WTC11 (cell line): Measurements from ENCODE around the gene FCER1G. TPM values are rescaled to one million over a fixed set of nuclear protein-coding genes. Genes with fewer than 3 reads are reported as not detected.

Experiments used
- ATAC-seq: fragments of 200-7000 bp; cut with Tn5 transposase; 2 replicates; pipeline ENCODE4 v1.10.0; 2021; ENCODE audit warnings: mild to moderate bottlenecking, moderate library complexity
- CTCF ChIA-PET: fragments of 300-600 bp; sonication (Branson Sonifier 250); formaldehyde crosslinking; loops from one replicate; lab custom pipeline; 2021; ENCODE audit warnings: antibody characterized with exemption; lab: Charles Lee
- POLR2A ChIA-PET: fragments of 350-600 bp; sonication (Branson Sonifier 250); formaldehyde crosslinking; loops from one replicate; lab custom pipeline; 2021; ENCODE audit warnings: antibody characterized with exemption; lab: Charles Lee
- DNase-seq: peaks from one replicate; pipeline ENCODE4 v3.0.0; 2021; ENCODE audit warnings: low spot score
- H3K27ac Mint-ChIP-seq: 2 replicates; pipeline ENCODE4 v1.8.0; 2021; ENCODE audit warnings: mixed read lengths
- H3K27me3 Mint-ChIP-seq: 2 replicates; pipeline ENCODE4 v1.8.0; 2021; ENCODE audit warnings: low read depth, mild to moderate bottlenecking, moderate library complexity, mixed read lengths
- H3K36me3 Mint-ChIP-seq: 2 replicates; pipeline ENCODE4 v1.8.0; 2021; ENCODE audit warnings: mixed read lengths
- H3K4me1 Mint-ChIP-seq: 2 replicates; pipeline ENCODE4 v1.8.0; 2022; ENCODE audit warnings: mixed read lengths
- H3K4me3 Mint-ChIP-seq: 2 replicates; pipeline ENCODE4 v1.8.0; 2021; ENCODE audit warnings: mild to moderate bottlenecking, moderate library complexity, mixed read lengths
- H3K9me3 Mint-ChIP-seq: 2 replicates; pipeline ENCODE4 v1.8.0; 2021; ENCODE audit warnings: mixed read lengths
- CBFB ChIP-seq: sonication (generic); formaldehyde crosslinking; IDR thresholded peaks from 2 replicates; pipeline ENCODE4 v1.8.1; 2022; ENCODE audit warnings: mild to moderate bottlenecking, low read depth, missing genetic modification reagents
- CREM ChIP-seq: sonication (generic); formaldehyde crosslinking; IDR thresholded peaks from 2 replicates; pipeline ENCODE4 v1.8.1; 2022; ENCODE audit warnings: mild to moderate bottlenecking, missing genetic modification reagents, moderate library complexity
- ELF4 ChIP-seq: sonication (generic); formaldehyde crosslinking; IDR thresholded peaks from 2 replicates; pipeline ENCODE4 v1.8.1; 2022; ENCODE audit warnings: low read depth, mild to moderate bottlenecking, moderate library complexity, missing genetic modification reagents
- EMX1 ChIP-seq: fragments of 250-450 bp; sonication (Bioruptor Pico); IDR thresholded peaks from 2 replicates; pipeline ENCODE4 v1.8.0; 2021; ENCODE audit warnings: mild to moderate bottlenecking
- FOXP1 ChIP-seq: sonication (generic); formaldehyde crosslinking; IDR thresholded peaks from 2 replicates; pipeline ENCODE4 v1.8.0; 2022; ENCODE audit warnings: missing genetic modification reagents, mild to moderate bottlenecking, moderate library complexity, borderline replicate concordance
- GABPB1 ChIP-seq: sonication (generic); formaldehyde crosslinking; IDR thresholded peaks from 2 replicates; pipeline ENCODE4 v1.8.1; 2023; ENCODE audit warnings: mild to moderate bottlenecking, missing genetic modification reagents
- GTF2I ChIP-seq: fragments of 250-450 bp; sonication (Bioruptor Pico); conservative IDR thresholded peaks from 2 replicates; pipeline ENCODE4 v1.4.0; 2021; ENCODE audit warnings: mild to moderate bottlenecking
- JAZF1 ChIP-seq: fragments of 250-450 bp; sonication (Bioruptor Pico); IDR thresholded peaks from 2 replicates; pipeline ENCODE4 v1.9.0; 2021; ENCODE audit warnings: moderate library complexity, mild to moderate bottlenecking, inconsistent platforms
- NFE2L1 ChIP-seq: sonication (generic); formaldehyde crosslinking; IDR thresholded peaks from 2 replicates; pipeline ENCODE4 v1.8.1; 2023; ENCODE audit warnings: missing genetic modification reagents
- NR3C1 ChIP-seq: sonication (generic); formaldehyde crosslinking; conservative IDR thresholded peaks from 2 replicates; pipeline ENCODE4 v1.8.1; 2023; ENCODE audit warnings: low read depth, mild to moderate bottlenecking, missing genetic modification reagents
- OVOL2 ChIP-seq: fragments of 250-450 bp; sonication (Bioruptor Pico); IDR thresholded peaks from 2 replicates; pipeline ENCODE4 v1.9.0; 2021; ENCODE audit warnings: mild to moderate bottlenecking, borderline replicate concordance
- ZNF416 ChIP-seq: fragments of 250-450 bp; sonication (Bioruptor Pico); IDR thresholded peaks from 2 replicates; pipeline ENCODE4 v1.9.0; 2021; ENCODE audit warnings: mild to moderate bottlenecking, inconsistent platforms
- ZNF423 ChIP-seq: fragments of 250-450 bp; sonication (Bioruptor Pico); IDR thresholded peaks from 2 replicates; pipeline ENCODE4 v2.1.2; 2022; ENCODE audit warnings: mild to moderate bottlenecking, moderate library complexity
- total RNA-seq: library from RNA; stranded (reverse); gene quantifications from 3 replicates; pipeline ENCODE4 v1.2.3, GENCODE V29; 2021
- TF ChIP-seq, protein P1 (sequence below): fragments of 250-450 bp; sonication (Bioruptor Pico); IDR thresholded peaks from 2 replicates; pipeline ENCODE4 v1.9.0; 2021; ENCODE audit warnings: mild to moderate bottlenecking
- TF ChIP-seq, protein P2 (sequence below): sonication (generic); formaldehyde crosslinking; IDR thresholded peaks from 2 replicates; pipeline ENCODE4 v1.8.1; 2023; ENCODE audit warnings: mild to moderate bottlenecking, moderate library complexity, missing genetic modification reagents
- TF ChIP-seq, protein P3 (sequence below): sonication (generic); formaldehyde crosslinking; IDR thresholded peaks from 2 replicates; pipeline ENCODE4 v1.8.0; 2022; ENCODE audit warnings: mild to moderate bottlenecking, missing genetic modification reagents
- TF ChIP-seq, protein P4 (sequence below): sonication (generic); formaldehyde crosslinking; IDR thresholded peaks from 2 replicates; pipeline ENCODE4 v1.8.0; 2022; ENCODE audit warnings: mild to moderate bottlenecking, missing genetic modification reagents
- TF ChIP-seq, protein P5 (sequence below): fragments of 200-600 bp; IDR thresholded peaks from 2 replicates; pipeline ENCODE4 v1.8.0; 2022; ENCODE audit warnings: antibody characterized with exemption
- TF ChIP-seq, protein P6 (sequence below): sonication (generic); formaldehyde crosslinking; IDR thresholded peaks from 2 replicates; pipeline ENCODE4 v1.8.1; 2023; ENCODE audit warnings: mild to moderate bottlenecking, missing genetic modification reagents, moderate library complexity
- TF ChIP-seq, protein P7 (sequence below): fragments of 250-450 bp; sonication (Bioruptor Pico); IDR thresholded peaks from 2 replicates; pipeline ENCODE4 v1.8.0; 2021; ENCODE audit warnings: mild to moderate bottlenecking
- TF ChIP-seq, protein P8 (sequence below): sonication (generic); formaldehyde crosslinking; IDR thresholded peaks from 2 replicates; pipeline ENCODE4 v1.8.0; 2023; ENCODE audit warnings: mild to moderate bottlenecking, missing genetic modification reagents

The FCER1G gene
- total RNA-seq, 1 experiment from 2014 or later = 0.85 TPM

DNA sequence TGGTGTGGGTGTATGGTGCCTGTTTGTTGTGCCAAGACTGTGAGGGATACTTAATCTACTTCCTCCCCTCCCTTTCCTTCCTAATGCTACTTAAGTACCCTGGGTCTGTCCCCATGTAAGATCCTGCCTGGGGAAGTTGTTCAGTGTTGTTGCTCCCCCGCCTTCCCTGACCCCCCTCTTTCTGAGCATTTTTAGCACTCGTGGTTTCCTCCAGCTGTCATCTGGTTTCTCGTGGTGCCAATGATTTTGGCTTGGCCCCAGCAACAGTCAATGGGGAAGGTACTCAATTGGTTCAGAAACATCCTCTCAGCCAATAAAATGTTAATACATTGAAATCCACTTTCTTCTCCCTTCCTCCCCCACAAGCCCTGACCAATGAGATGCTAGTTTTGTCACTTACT lies 29.8 kb upstream of the FCER1G start (continued):
- TF ChIP-seq FOXP1 (no peak), NFE2L1 (CRISPR knock-in tag) (no peak), JAZF1 (CRISPR knock-in tag) (no peak)
- TF ChIP-seq, protein P1, sequence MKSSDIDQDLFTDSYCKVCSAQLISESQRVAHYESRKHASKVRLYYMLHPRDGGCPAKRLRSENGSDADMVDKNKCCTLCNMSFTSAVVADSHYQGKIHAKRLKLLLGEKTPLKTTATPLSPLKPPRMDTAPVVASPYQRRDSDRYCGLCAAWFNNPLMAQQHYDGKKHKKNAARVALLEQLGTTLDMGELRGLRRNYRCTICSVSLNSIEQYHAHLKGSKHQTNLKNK (CRISPR knock-in tag) = no peak
- TF ChIP-seq, all 79 proteins: peak for 0

DNA sequence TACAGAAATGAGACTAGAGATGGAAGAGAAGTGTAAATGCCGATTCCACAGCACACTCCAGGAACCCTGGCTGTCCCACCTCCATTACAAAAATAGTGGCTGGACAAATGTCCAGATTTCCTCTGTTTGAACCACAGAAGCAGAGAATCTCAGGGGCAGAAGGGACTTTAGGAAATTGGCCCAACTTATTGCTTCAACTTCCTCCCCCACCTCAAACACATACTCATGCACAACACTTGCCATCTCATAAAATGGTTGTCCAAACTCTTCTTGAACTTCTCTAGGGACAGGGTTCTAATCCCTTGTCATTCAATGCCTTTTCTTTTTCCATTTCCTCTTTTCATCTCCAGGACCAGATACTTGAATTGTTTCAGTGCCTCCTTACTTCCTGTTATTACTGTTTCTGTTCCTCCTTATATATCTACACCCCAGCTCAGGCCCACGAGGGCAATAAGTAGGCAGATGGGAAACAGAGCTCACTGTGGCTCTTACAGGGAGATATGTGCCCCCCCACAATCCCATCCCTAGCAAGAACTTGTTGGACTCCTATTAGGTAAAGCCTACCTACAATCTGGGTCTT lies 29.3 kb upstream of the FCER1G start:
- H3K4me1 Mint-ChIP-seq = peaks cover 9% of the 10 kb centered on the region
- H3K27ac Mint-ChIP-seq = no peak overlapping the region
- H3K27me3 Mint-ChIP-seq = no peaks in the 10 kb centered on the region; the same call in 1 of the 2 replicates
- TF ChIP-seq, protein P2, sequence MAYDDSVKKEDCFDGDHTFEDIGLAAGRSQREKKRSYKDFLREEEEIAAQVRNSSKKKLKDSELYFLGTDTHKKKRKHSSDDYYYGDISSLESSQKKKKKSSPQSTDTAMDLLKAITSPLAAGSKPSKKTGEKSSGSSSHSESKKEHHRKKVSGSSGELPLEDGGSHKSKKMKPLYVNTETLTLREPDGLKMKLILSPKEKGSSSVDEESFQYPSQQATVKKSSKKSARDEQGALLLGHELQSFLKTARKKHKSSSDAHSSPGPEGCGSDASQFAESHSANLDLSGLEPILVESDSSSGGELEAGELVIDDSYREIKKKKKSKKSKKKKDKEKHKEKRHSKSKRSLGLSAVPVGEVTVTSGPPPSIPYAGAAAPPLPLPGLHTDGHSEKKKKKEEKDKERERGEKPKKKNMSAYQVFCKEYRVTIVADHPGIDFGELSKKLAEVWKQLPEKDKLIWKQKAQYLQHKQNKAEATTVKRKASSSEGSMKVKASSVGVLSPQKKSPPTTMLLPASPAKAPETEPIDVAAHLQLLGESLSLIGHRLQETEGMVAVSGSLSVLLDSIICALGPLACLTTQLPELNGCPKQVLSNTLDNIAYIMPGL = no peak
- no peak for TF ChIP-seq CBFB (CRISPR knock-in tag)
- no peak overlapping the region for H3K4me3 Mint-ChIP-seq
- H3K36me3 Mint-ChIP-seq = no peaks in the 10 kb centered on the region
- no peaks in the 10 kb centered on the region for H3K9me3 Mint-ChIP-seq
- CTCF ChIA-PET = interaction anchor here (0.7 kb wide), 1 partner anchor 9 kb away, joined by 3 read pairs; the partner anchor contains the start of gene B4GALT3
- POLR2A ChIA-PET = no interaction called here
- ATAC-seq (no peak), DNase-seq (no peak)

DNA sequence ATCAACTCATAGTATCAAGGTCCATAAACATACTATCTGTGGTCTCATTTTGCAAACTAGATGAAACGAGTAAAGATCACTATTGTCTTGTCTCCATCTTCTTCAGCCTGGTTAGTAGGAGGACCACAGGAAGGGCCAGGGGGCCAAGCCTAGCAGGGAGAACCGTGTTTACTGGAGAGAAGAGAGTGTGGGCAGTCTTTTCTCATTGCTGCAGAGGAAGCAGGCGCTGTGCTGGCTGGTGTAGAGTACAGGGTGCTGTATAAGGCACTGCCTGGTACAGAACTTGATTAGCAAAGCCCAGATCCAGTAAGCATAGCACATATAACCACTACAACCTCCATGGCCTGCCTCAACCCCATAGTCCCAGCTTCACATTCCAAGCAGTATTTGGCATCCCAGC lies 27.8 kb upstream of the FCER1G start:
- H3K27me3 Mint-ChIP-seq = no peaks in the 10 kb centered on the region; the same call in 1 of the 2 replicates
- no peak overlapping the region for H3K27ac Mint-ChIP-seq
- ChIA-PET CTCF (interaction anchor here (0.8 kb wide), 1 partner anchor 125 kb away, joined by 3 read pairs; no protein-coding TSS in a partner anchor), POLR2A (no interaction called here)
- TF ChIP-seq, protein P3, sequence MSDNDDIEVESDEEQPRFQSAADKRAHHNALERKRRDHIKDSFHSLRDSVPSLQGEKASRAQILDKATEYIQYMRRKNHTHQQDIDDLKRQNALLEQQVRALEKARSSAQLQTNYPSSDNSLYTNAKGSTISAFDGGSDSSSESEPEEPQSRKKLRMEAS (CRISPR knock-in tag) = no peak
- no peak for TF ChIP-seq GABPB1
- TF ChIP-seq NR3C1 (CRISPR knock-in tag) = no peak
- TF ChIP-seq, protein P4, sequence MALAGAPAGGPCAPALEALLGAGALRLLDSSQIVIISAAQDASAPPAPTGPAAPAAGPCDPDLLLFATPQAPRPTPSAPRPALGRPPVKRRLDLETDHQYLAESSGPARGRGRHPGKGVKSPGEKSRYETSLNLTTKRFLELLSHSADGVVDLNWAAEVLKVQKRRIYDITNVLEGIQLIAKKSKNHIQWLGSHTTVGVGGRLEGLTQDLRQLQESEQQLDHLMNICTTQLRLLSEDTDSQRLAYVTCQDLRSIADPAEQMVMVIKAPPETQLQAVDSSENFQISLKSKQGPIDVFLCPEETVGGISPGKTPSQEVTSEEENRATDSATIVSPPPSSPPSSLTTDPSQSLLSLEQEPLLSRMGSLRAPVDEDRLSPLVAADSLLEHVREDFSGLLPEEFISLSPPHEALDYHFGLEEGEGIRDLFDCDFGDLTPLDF (CRISPR knock-in tag) = no peak
- TF ChIP-seq ELF4 = no peak
- no peak for TF ChIP-seq ZNF423 (CRISPR knock-in tag)
- no peak for TF ChIP-seq EMX1 (CRISPR knock-in tag)
- TF ChIP-seq OVOL2 (CRISPR knock-in tag) = no peak
- H3K9me3 Mint-ChIP-seq = no peaks in the 10 kb centered on the region
- ATAC-seq (no peak), DNase-seq (no peak)
- no peak overlapping the region for H3K4me3 Mint-ChIP-seq
- 0 out of 2 replicates have a peak, but pooled peaks cover 3% of the 10 kb centered on the region for H3K36me3 Mint-ChIP-seq
- peaks cover 12% of the 10 kb centered on the region for H3K4me1 Mint-ChIP-seq

DNA sequence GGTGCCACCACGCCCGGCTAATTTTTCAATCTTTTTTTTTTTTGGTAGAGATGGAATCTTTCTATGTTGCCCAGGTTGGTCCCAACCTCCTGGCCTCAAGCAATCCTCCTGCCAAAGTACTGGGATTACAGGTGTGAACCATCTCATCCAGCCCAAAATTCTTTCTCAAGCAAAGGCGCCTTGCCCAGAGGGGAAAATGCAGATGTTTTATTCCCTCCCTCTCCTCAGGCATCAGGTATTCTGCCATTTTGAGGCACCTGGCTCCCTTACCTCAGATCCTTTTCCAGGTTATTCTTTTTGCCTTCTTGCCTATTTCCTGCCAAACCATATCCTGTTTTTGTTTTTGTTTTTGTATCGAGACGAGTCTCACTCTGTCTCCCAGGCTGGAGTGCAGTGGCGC lies 26.7 kb upstream of the FCER1G start:
- TF ChIP-seq ZNF416 (CRISPR knock-in tag) = no peak
- TF ChIP-seq, protein P5, sequence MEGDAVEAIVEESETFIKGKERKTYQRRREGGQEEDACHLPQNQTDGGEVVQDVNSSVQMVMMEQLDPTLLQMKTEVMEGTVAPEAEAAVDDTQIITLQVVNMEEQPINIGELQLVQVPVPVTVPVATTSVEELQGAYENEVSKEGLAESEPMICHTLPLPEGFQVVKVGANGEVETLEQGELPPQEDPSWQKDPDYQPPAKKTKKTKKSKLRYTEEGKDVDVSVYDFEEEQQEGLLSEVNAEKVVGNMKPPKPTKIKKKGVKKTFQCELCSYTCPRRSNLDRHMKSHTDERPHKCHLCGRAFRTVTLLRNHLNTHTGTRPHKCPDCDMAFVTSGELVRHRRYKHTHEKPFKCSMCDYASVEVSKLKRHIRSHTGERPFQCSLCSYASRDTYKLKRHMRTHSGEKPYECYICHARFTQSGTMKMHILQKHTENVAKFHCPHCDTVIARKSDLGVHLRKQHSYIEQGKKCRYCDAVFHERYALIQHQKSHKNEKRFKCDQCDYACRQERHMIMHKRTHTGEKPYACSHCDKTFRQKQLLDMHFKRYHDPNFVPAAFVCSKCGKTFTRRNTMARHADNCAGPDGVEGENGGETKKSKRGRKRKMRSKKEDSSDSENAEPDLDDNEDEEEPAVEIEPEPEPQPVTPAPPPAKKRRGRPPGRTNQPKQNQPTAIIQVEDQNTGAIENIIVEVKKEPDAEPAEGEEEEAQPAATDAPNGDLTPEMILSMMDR = no peak
- no peak for TF ChIP-seq CREM (CRISPR knock-in tag)
- TF ChIP-seq, protein P6, sequence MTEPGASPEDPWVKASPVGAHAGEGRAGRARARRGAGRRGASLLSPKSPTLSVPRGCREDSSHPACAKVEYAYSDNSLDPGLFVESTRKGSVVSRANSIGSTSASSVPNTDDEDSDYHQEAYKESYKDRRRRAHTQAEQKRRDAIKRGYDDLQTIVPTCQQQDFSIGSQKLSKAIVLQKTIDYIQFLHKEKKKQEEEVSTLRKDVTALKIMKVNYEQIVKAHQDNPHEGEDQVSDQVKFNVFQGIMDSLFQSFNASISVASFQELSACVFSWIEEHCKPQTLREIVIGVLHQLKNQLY = no peak
- TF ChIP-seq, protein P7, sequence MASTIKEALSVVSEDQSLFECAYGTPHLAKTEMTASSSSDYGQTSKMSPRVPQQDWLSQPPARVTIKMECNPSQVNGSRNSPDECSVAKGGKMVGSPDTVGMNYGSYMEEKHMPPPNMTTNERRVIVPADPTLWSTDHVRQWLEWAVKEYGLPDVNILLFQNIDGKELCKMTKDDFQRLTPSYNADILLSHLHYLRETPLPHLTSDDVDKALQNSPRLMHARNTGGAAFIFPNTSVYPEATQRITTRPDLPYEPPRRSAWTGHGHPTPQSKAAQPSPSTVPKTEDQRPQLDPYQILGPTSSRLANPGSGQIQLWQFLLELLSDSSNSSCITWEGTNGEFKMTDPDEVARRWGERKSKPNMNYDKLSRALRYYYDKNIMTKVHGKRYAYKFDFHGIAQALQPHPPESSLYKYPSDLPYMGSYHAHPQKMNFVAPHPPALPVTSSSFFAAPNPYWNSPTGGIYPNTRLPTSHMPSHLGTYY (CRISPR knock-in tag) = no peak
- TF ChIP-seq, protein P8, sequence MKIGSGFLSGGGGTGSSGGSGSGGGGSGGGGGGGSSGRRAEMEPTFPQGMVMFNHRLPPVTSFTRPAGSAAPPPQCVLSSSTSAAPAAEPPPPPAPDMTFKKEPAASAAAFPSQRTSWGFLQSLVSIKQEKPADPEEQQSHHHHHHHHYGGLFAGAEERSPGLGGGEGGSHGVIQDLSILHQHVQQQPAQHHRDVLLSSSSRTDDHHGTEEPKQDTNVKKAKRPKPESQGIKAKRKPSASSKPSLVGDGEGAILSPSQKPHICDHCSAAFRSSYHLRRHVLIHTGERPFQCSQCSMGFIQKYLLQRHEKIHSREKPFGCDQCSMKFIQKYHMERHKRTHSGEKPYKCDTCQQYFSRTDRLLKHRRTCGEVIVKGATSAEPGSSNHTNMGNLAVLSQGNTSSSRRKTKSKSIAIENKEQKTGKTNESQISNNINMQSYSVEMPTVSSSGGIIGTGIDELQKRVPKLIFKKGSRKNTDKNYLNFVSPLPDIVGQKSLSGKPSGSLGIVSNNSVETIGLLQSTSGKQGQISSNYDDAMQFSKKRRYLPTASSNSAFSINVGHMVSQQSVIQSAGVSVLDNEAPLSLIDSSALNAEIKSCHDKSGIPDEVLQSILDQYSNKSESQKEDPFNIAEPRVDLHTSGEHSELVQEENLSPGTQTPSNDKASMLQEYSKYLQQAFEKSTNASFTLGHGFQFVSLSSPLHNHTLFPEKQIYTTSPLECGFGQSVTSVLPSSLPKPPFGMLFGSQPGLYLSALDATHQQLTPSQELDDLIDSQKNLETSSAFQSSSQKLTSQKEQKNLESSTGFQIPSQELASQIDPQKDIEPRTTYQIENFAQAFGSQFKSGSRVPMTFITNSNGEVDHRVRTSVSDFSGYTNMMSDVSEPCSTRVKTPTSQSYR (CRISPR knock-in tag) = no peak
- no peak for TF ChIP-seq GTF2I (CRISPR knock-in tag)
- ChIA-PET POLR2A (interaction anchor here (0.7 kb wide), 1 partner anchor 109 kb away, joined by 7 read pairs; no protein-coding TSS in a partner anchor), CTCF (interaction anchor here (0.7 kb wide), 1 partner anchor 9 kb away, joined by 7 read pairs; no protein-coding TSS in a partner anchor)
- no peaks in the 10 kb centered on the region for H3K27me3 Mint-ChIP-seq
- 0 out of 2 replicates have a peak, but pooled peaks cover 3% of the 10 kb centered on the region for H3K36me3 Mint-ChIP-seq
- no peaks in the 10 kb centered on the region for H3K9me3 Mint-ChIP-seq
- H3K4me3 Mint-ChIP-seq = no peak overlapping the region
- DNase-seq (no peak), ATAC-seq (no peak)
- no peak overlapping the region for H3K27ac Mint-ChIP-seq
- H3K4me1 Mint-ChIP-seq = peaks cover 15% of the 10 kb centered on the region
